ENCODE data around the gene FMNL1.

DNA sequence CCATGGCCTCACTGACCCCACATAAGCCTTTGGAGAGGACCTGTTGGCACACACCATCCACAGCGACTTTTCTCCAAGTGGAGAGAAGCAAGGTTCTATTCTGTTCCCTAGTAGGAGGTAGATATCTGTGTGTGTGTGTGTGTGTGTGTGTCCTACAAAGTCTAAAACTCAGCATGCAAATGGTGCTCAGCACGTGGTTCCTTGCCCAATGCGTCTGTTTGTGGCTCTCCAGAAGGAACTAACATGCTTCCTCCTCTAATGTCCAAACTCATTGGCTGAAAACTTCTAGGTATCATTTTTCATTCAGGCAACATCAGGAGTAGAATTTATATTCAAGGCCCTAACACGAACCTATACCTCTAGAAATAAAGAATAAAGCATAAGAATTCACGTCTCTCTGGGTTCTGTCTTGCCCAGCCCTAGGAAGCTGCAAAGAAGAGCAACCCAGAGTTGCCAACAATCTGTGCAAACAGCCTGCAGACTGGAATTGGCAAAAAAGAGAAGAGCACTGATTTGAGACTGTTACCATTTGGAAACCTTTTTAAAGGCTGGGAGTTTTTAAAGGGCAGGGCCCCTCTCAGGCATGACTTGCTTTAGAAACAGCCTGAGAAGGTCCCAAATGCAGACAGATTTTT lies 69.6 kb downstream of the FMNL1 start:
- TF ChIP-seq, protein P1, sequence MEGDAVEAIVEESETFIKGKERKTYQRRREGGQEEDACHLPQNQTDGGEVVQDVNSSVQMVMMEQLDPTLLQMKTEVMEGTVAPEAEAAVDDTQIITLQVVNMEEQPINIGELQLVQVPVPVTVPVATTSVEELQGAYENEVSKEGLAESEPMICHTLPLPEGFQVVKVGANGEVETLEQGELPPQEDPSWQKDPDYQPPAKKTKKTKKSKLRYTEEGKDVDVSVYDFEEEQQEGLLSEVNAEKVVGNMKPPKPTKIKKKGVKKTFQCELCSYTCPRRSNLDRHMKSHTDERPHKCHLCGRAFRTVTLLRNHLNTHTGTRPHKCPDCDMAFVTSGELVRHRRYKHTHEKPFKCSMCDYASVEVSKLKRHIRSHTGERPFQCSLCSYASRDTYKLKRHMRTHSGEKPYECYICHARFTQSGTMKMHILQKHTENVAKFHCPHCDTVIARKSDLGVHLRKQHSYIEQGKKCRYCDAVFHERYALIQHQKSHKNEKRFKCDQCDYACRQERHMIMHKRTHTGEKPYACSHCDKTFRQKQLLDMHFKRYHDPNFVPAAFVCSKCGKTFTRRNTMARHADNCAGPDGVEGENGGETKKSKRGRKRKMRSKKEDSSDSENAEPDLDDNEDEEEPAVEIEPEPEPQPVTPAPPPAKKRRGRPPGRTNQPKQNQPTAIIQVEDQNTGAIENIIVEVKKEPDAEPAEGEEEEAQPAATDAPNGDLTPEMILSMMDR (IDR thresholded peaks at IDR 0.05), result no peak
- no peak for TF ChIP-seq ZFX (IDR thresholded peaks at IDR 0.05; ENCODE audit: borderline replicate concordance)
